HepG2 (cell line): ENCODE data around the gene TOR2A. TPM values are rescaled to one million over a fixed set of nuclear protein-coding genes. Genes with fewer than 3 reads are reported as not detected.
A peak's percentile ranks its signal among the peaks of the same experiment; 100 is the strongest.

Experiments used
- ATAC-seq: fragments of 200-7000 bp; cut with Tn5 transposase; 3 replicates; pipeline ENCODE4 v1.9.1; 2020; ENCODE audit warnings: mild to moderate bottlenecking, moderate library complexity
- BruUV-seq: library from RNA; stranded (reverse); fragments of 400-500 nt; replicated peaks from 2 replicates; lab custom pipeline; 2021; lab: Mats Ljungman, UMichigan
- CTCF ChIA-PET: fragments of 300-600 bp; formaldehyde crosslinking; extraction: SDS; loops from one replicate; lab custom pipeline; 2021; ENCODE audit warnings: low total read pairs, inconsistent platforms, low intra/inter-chr PET ratio; lab: Yijun Ruan, JAX
- POLR2A ChIA-PET: fragments of 350-600 bp; sonication (Branson Sonifier 250); formaldehyde crosslinking; loops from one replicate; lab custom pipeline; 2020; ENCODE audit warnings: antibody characterized with exemption, inconsistent platforms; lab: Yijun Ruan, JAX
- DNase-seq: peaks from one replicate; pipeline ENCODE4 v3.0.0-alpha.2; 2015; ENCODE audit warnings: low spot score
- FAIRE-seq: peaks from 3 replicates; lab custom pipeline; 2011; peaks lifted over from hg19 to GRCh38; lab: Jason Lieb, UNC
- H2AFZ ChIP-seq: one replicate; pipeline ENCODE4 v1.6.1; 2011; ENCODE audit warnings: low read length, inconsistent platforms
- H3K27ac ChIP-seq: fragments of 300-600 bp; 3 replicates; pipeline ENCODE4 v1.8.0; 2011; ENCODE audit warnings: mixed run types, mild to moderate bottlenecking, mixed read lengths, low read length, inconsistent platforms; ENCODE audit not compliant: insufficient read depth; ENCODE audit errors: extremely low read length
- H3K27me3 ChIP-seq, 2 experiments: fragments of 200-600 bp in 1 of 2; 2 replicates in 1 of 2; 3 replicates in 1 of 2; pipeline versions ENCODE4 v1.6.0 to v1.8.0; 2011; ENCODE audit warnings: low read length in 2 of 2, mild to moderate bottlenecking in 2 of 2, moderate library complexity in 2 of 2, inconsistent platforms in 1 of 2; ENCODE audit not compliant: insufficient read depth in 2 of 2, control insufficient read depth in 1 of 2
- H3K36me3 ChIP-seq, 2 experiments: fragments of 200-600 bp in 1 of 2; replicated peaks in 1 of 2; 2 replicates in 1 of 2; 3 replicates in 1 of 2; pipeline versions ENCODE4 v1.5.1 to v1.8.0; 2011; ENCODE audit warnings: low read length in 2 of 2, inconsistent platforms in 1 of 2; ENCODE audit not compliant: insufficient read depth in 2 of 2, control insufficient read depth in 1 of 2
- H3K4me1 ChIP-seq: 2 replicates; pipeline ENCODE4 v1.5.1; 2012; ENCODE audit warnings: low read length, inconsistent platforms; ENCODE audit not compliant: insufficient read depth
- H3K4me2 ChIP-seq: 2 replicates; pipeline ENCODE4 v1.6.0; 2011; ENCODE audit warnings: low read depth, low read length, inconsistent platforms
- H3K4me3 ChIP-seq, 3 experiments: fragments of 200-600 bp in 1 of 3; sonication (generic), shearing (Covaris generic) in 1 of 3; replicated peaks in 1 of 3; 2 replicates each; pipeline ENCODE4 v1.5.1; 2011 to 2016; ENCODE audit warnings: low read length in 3 of 3, inconsistent platforms in 2 of 3, low read depth in 2 of 3, mild to moderate bottlenecking in 2 of 3, control low read depth in 1 of 3, mixed read lengths in 1 of 3; ENCODE audit not compliant: insufficient read depth in 1 of 3
- H3K79me2 ChIP-seq: one replicate; pipeline ENCODE4 v1.6.1; 2011; ENCODE audit warnings: low read length, inconsistent platforms; ENCODE audit not compliant: insufficient read depth
- H3K9ac ChIP-seq: 2 replicates; pipeline ENCODE4 v1.6.0; 2011; ENCODE audit warnings: mild to moderate bottlenecking, low read depth, low read length, inconsistent platforms; ENCODE audit not compliant: insufficient read depth
- H3K9me3 ChIP-seq: 2 replicates; pipeline ENCODE4 v1.5.1; 2012; ENCODE audit warnings: mild to moderate bottlenecking, low read length
- H4K20me1 ChIP-seq: 2 replicates; pipeline ENCODE4 v1.6.0; 2011; ENCODE audit warnings: inconsistent platforms, mild to moderate bottlenecking, low read length, moderate library complexity; ENCODE audit not compliant: insufficient read depth
- CTCF ChIP-seq: sonication (generic); formaldehyde crosslinking; IDR thresholded peaks from 2 replicates; pipeline ENCODE4 v1.5.0; 2020; ENCODE audit warnings: mild to moderate bottlenecking, missing genetic modification reagents, moderate library complexity
- ELF1 ChIP-seq: sonication (generic); formaldehyde crosslinking; IDR thresholded peaks from 2 replicates; pipeline ENCODE4 v1.4.0; 2020; ENCODE audit warnings: missing genetic modification reagents
- RAD21 ChIP-seq: fragments of 450-650 bp; formaldehyde crosslinking; IDR thresholded peaks from 2 replicates; pipeline ENCODE4 v1.5.0; 2020; ENCODE audit warnings: mild to moderate bottlenecking
- STAG1 ChIP-seq: sonication (generic); formaldehyde crosslinking; IDR thresholded peaks from 2 replicates; pipeline ENCODE4 v1.4.0; 2020; ENCODE audit warnings: missing genetic modification reagents
- SUZ12 ChIP-seq: fragments of 150-350 bp; IDR thresholded peaks from 2 replicates; pipeline ENCODE4 v1.6.1; 2014; ENCODE audit warnings: low read depth, low read length
- THAP9 ChIP-seq: sonication (generic); formaldehyde crosslinking; IDR thresholded peaks from 2 replicates; pipeline ENCODE4; 2020; ENCODE audit warnings: missing genetic modification reagents, mild to moderate bottlenecking, borderline replicate concordance
- ZBTB3 ChIP-seq: sonication (generic); formaldehyde crosslinking; IDR thresholded peaks from 2 replicates; pipeline ENCODE4 v1.4.0; 2020; ENCODE audit warnings: low read depth, mild to moderate bottlenecking, moderate library complexity, missing genetic modification reagents, borderline replicate concordance
- ZC3H13 ChIP-seq: sonication (generic); formaldehyde crosslinking; IDR thresholded peaks from 2 replicates; pipeline ENCODE4 v1.8.1; 2023; ENCODE audit warnings: mild to moderate bottlenecking, missing genetic modification reagents, moderate library complexity
- ZMYM3 ChIP-seq: sonication (generic); formaldehyde crosslinking; IDR thresholded peaks from 2 replicates; pipeline ENCODE4 v1.5.1; 2020; ENCODE audit warnings: mild to moderate bottlenecking, missing genetic modification reagents
- ZNF232 ChIP-seq: sonication (generic); formaldehyde crosslinking; IDR thresholded peaks from 2 replicates; pipeline ENCODE4 v1.4.0; 2020; ENCODE audit warnings: missing genetic modification reagents, borderline replicate concordance
- ZNF451 ChIP-seq: sonication (generic); formaldehyde crosslinking; IDR thresholded peaks from 2 replicates; pipeline ENCODE4 v1.5.0; 2020; ENCODE audit warnings: mild to moderate bottlenecking, missing genetic modification reagents
- ZZZ3 ChIP-seq: sonication (generic); formaldehyde crosslinking; IDR thresholded peaks from 2 replicates; pipeline ENCODE4 v1.4.0; 2020; ENCODE audit warnings: missing genetic modification reagents, mild to moderate bottlenecking, borderline replicate concordance
- WGBS: methylation state at CpG from one replicate; pipeline ENCODE4 v1.1.6; 2017; ENCODE audit warnings: low lambda C conversion rate; 5-methylcytosine and 5-hydroxymethylcytosine counted together
- in situ Hi-C: cut with HindIII; loops from 2 replicates; pipeline ENCODE4 v1.10.0; 2017; ENCODE audit warnings: low pct_unique_long_range_greater_than_20kb; ENCODE audit not compliant: extremely low pct_ligation_motif_present
- intact Hi-C: fragments of 100-400 bp; cut with micrococcal nuclease; formaldehyde crosslinking; loops from one replicate; pipeline ENCODE4 v1.10.0; 2022; ENCODE audit not compliant: unreplicated experiment
- polyA plus RNA-seq, 8 experiments: library from polyadenylated mRNA; depleted of rRNA in 3 of 8; stranded (reverse) in 7 of 8; unstranded in 1 of 8; fragments of >200 nt; fragmentation: Illumina TruSeq in 4 of 8; extraction: Trizol in 4 of 8; gene quantifications; 2 replicates each; pipeline versions ENCODE4 v1.2.1 to v1.2.3, GENCODE V29; 2011 to 2016; ENCODE audit warnings: low read depth in 4 of 8, missing spikeins in 1 of 8, mixed read lengths in 1 of 8; ENCODE audit not compliant: insufficient read depth in 1 of 8
- total RNA-seq, 5 experiments: library from RNA; depleted of rRNA; stranded (reverse); fragments of >200 nt; fragmentation: Illumina TruSeq; extraction: Trizol; gene quantifications; 2 replicates each; pipeline ENCODE4 v1.2.3, GENCODE V29; 2016; ENCODE audit warnings: low read depth in 1 of 5
- TF ChIP-seq, protein P1 (sequence below): fragments of 450-650 bp; IDR thresholded peaks from 2 replicates; pipeline ENCODE4 v1.6.1; 2016

TOR2A gene
- total and polyA plus RNA-seq, 2 of the 13 experiments (the other 11 are each of a cell fraction or from before 2014, with no cell fraction given), result 3.5 to 7.2 TPM

DNA sequence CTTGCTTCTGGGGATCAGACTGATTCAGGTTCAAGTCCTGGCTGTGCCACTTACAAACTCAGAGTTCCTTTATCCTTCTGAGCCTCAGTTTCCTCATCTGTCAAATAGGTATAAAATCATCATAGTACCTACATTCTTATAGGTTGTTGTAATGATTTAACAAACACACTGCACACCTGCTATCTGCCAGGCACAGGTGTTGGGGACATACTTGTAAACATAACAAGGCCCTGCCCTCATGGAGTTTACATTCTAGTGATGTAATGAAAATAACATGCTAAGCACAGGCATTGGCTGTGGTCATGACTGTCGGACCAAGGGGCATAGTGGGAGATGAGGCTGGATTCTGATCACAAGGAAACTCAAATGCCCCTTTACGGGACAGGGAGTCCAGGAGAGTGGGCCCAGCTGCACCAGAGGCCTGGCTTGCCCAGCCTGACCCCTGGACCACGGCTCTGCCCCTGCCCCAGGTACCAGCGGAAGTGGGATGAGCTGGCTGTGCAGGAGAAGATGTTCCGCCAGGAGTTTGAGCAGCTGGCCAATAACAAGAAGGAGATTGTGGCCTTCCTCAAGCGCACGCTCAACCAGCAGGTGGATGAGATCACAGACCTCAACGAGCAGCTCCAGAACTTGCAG, 26.0 kb downstream of the TOR2A start (continued):
- TF ChIP-seq THAP9 (CRISPR knock-in tag), result no peak
- TF ChIP-seq, protein P1, sequence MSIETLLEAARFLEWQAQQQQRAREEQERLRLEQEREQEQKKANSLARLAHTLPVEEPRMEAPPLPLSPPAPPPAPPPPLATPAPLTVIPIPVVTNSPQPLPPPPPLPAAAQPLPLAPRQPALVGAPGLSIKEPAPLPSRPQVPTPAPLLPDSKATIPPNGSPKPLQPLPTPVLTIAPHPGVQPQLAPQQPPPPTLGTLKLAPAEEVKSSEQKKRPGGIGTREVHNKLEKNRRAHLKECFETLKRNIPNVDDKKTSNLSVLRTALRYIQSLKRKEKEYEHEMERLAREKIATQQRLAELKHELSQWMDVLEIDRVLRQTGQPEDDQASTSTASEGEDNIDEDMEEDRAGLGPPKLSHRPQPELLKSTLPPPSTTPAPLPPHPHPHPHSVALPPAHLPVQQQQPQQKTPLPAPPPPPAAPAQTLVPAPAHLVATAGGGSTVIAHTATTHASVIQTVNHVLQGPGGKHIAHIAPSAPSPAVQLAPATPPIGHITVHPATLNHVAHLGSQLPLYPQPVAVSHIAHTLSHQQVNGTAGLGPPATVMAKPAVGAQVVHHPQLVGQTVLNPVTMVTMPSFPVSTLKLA, result no peak

DNA sequence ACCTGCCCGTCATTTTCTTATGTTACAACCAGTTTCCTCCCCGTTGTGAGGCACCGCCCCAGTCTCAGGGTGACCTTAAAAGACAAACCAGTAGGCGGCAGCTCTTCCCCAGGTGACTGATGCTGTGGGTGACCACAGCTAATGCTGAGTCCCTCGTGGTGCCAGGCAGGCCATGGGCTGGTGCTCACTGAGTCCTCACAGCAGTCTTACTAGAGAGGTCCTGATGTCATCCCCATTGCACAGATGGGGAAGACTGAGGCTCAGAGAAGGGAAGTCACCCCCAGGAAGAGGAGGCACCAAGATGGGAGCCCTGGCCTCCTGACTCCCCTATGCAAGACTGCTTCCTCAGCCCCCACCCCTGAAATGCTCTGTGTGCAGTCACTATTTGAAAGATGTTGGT, 27.3 kb downstream of the TOR2A start:
- in situ Hi-C loops, result no loop called here
- CTCF ChIA-PET, result no interaction called here
- 0 out of 2 replicates have a peak, but pooled peaks have one; percentile 21 for TF ChIP-seq ZMYM3 (CRISPR knock-in tag)
- no peak for TF ChIP-seq ZBTB3 (CRISPR knock-in tag)
- no peak for TF ChIP-seq THAP9 (CRISPR knock-in tag)
- no peak for TF ChIP-seq ZNF451 (CRISPR knock-in tag)
- no peak for TF ChIP-seq ZNF232 (CRISPR knock-in tag)
- TF ChIP-seq RAD21, result peak; percentile 31; the same call in 1 of the 2 replicates
- no peak for TF ChIP-seq ZZZ3
- peak; percentile 55 for TF ChIP-seq STAG1 (CRISPR knock-in tag)
- TF ChIP-seq ELF1, result no peak
- no peak for TF ChIP-seq ZC3H13 (CRISPR knock-in tag)
- peak; percentile 47 for TF ChIP-seq CTCF (CRISPR knock-in tag)
- no peak for TF ChIP-seq SUZ12

More for the DNA sequence above, 27.3 kb downstream of the TOR2A start:
- Histone ChIP-seq H3K27me3 (peaks cover 3 to 13% of the 10 kb centered on the region in 2 experiments; a peak in 2 of 5 replicates), H3K27ac (no peak overlapping the region), H4K20me1 (no peaks in the 10 kb centered on the region; the same call in 1 of the 2 replicates), H3K9me3 (no peaks in the 10 kb centered on the region), H2AFZ (no peak overlapping the region), H3K4me2 (no peak overlapping the region), H3K79me2 (no peaks in the 10 kb centered on the region), H3K4me3 (no peak overlapping the region), H3K36me3 (no peaks in the 10 kb centered on the region), H3K4me1 (peaks cover 28% of the 10 kb centered on the region), H3K9ac (no peak overlapping the region)
- FAIRE-seq, result no peak
- POLR2A ChIA-PET, result interaction anchor here (1.4 kb wide), 1 partner anchor 8 kb away, joined by 4 read pairs; the partner anchor contains the start of genes PTRH1 and TTC16
- BruUV-seq, result no TSS peak
- ATAC-seq, result peak; percentile 21; the same call in 2 of the 3 replicates
- 11% methylated on average over 4 of the region's 5 CpGs for WGBS
- peak; percentile 12 for DNase-seq
- intact Hi-C loops, result no loop called here
